HG03108 (cell line): ENCODE data around the gene SPRR1A.
A peak's percentile ranks its signal among the peaks of the same experiment; 100 is the strongest.

Source experiments
- ATAC-seq: cut with Tn5 transposase; IDR thresholded peaks from one replicate; pipeline ENCODE4 v1.9.1; 2021; ENCODE audit warnings: moderate library complexity; ENCODE audit not compliant: unreplicated experiment

SPRR1A gene

GRCh38 chr1:152983743-152984142 is at the start of gene SPRR1A:
Gene SPRR1A (plus strand): TSS chr1:152984081. CDS start chr1:152985231, 1,150 bp downstream.
- no peak for ATAC-seq

- no peak for ATAC-seq
Observed at GRCh38 chr1:152940614-152941013, 43.3 kb upstream of the SPRR1A start.

GRCh38 chr1:152941037-152941711 is 42.7 kb upstream of the SPRR1A start:
- no peak for ATAC-seq

GRCh38 chr1:152942161-152942560 is 41.7 kb upstream of the SPRR1A start:
- no peak for ATAC-seq

- no peak for ATAC-seq
Observed at GRCh38 chr1:152946248-152946647, 37.6 kb upstream of the SPRR1A start.

GRCh38 chr1:152946651-152947256 is 37.1 kb upstream of the SPRR1A start, which contains the start of gene SPRR5:
Gene SPRR5 (plus strand): TSS chr1:152947206. CDS start chr1:152948555, 1,349 bp downstream.
- no peak for ATAC-seq

GRCh38 chr1:152951711-152952110 is 32.2 kb upstream of the SPRR1A start:
- ATAC-seq, result no peak

- no peak for ATAC-seq
Observed at GRCh38 chr1:152953761-152954160, 30.1 kb upstream of the SPRR1A start.

- no peak for ATAC-seq
Observed at GRCh38 chr1:152954436-152954835, 29.4 kb upstream of the SPRR1A start.

GRCh38 chr1:152957561-152957960 is 26.3 kb upstream of the SPRR1A start:
- no peak for ATAC-seq

GRCh38 chr1:152959273-152959672 is 24.6 kb upstream of the SPRR1A start:
- ATAC-seq, result no peak

- no peak for ATAC-seq
Observed at GRCh38 chr1:152959801-152960451, 24.0 kb upstream of the SPRR1A start.

- ATAC-seq, result no peak
Observed at GRCh38 chr1:152960452-152961044, 23.3 kb upstream of the SPRR1A start.

- no peak for ATAC-seq
Observed at GRCh38 chr1:152961226-152961891, 22.5 kb upstream of the SPRR1A start.

GRCh38 chr1:152962876-152963415 is 20.9 kb upstream of the SPRR1A start:
- no peak for ATAC-seq

GRCh38 chr1:152964536-152964935 is 19.3 kb upstream of the SPRR1A start:
- no peak for ATAC-seq

- no peak for ATAC-seq
Observed at GRCh38 chr1:152965853-152966252, 18.0 kb upstream of the SPRR1A start.

GRCh38 chr1:152967201-152967600 is 16.7 kb upstream of the SPRR1A start:
- ATAC-seq, result no peak

GRCh38 chr1:152968248-152968647 is 15.6 kb upstream of the SPRR1A start:
- ATAC-seq, result peak; percentile 82

- no peak for ATAC-seq
Observed at GRCh38 chr1:152969036-152969435, 14.8 kb upstream of the SPRR1A start.

- ATAC-seq, result no peak
Observed at GRCh38 chr1:152970495-152970894, 13.4 kb upstream of the SPRR1A start, which contains the start of gene SPRR4. Gene SPRR4 (plus strand): TSS chr1:152970648. CDS start chr1:152971891, 1,243 bp downstream.
